ENCODE measurements around the gene NELFB. TPM values are rescaled to one million over a fixed set of nuclear protein-coding genes. Genes with fewer than 3 reads are reported as not detected.

NELFB gene
- total RNA-seq, 1 donor: 47.1 TPM

DNA sequence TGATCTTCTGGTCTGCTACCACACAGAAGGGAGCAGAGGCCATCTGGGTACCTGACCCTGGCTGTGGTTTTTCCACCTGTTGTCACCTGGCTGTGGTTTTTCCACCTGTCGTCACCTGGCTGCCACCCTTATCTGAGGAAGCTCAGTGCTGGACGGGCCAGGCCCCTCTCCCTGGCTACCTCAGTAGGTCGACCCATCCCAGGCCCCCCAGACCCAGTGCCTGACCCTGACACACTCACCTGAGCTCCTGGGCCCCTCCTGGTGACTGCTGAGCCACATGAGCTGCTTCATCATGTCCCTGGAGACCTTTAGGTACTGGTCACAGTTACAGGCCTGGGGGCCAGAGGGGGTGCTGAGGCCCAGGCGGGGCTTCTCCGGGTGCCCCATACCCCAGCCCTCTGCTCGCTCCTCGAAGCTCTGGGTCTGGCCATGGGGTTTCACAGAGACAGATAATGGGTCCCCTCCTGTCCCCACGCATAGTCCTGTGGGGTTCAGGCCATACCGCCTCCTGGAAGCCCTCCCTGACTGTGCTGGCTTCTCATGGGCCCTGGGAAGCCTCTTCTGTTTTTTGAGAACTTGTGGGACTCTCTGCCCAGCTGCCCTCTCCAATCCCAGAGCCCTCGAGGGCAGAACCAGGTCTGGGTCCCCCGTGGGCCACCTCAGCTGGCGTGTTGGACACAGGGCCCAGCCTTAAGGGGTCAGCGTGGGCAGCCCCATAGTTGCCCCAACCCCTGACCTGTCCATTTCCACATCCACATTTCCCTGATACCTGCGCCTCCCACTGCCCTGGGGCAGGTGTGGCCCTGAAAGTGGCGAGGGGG is 54.5 kb downstream of the NELFB start:
- TF ChIP-seq, protein P1, sequence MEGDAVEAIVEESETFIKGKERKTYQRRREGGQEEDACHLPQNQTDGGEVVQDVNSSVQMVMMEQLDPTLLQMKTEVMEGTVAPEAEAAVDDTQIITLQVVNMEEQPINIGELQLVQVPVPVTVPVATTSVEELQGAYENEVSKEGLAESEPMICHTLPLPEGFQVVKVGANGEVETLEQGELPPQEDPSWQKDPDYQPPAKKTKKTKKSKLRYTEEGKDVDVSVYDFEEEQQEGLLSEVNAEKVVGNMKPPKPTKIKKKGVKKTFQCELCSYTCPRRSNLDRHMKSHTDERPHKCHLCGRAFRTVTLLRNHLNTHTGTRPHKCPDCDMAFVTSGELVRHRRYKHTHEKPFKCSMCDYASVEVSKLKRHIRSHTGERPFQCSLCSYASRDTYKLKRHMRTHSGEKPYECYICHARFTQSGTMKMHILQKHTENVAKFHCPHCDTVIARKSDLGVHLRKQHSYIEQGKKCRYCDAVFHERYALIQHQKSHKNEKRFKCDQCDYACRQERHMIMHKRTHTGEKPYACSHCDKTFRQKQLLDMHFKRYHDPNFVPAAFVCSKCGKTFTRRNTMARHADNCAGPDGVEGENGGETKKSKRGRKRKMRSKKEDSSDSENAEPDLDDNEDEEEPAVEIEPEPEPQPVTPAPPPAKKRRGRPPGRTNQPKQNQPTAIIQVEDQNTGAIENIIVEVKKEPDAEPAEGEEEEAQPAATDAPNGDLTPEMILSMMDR (IDR thresholded peaks at IDR 0.05; ENCODE audit: insufficient read depth, low read depth, low read length): no peak
- H3K4me3 ChIP-seq (ENCODE audit: low read depth, low read length): no peak overlapping the region
- DNase-seq (ENCODE audit: low read depth): no peak

DNA sequence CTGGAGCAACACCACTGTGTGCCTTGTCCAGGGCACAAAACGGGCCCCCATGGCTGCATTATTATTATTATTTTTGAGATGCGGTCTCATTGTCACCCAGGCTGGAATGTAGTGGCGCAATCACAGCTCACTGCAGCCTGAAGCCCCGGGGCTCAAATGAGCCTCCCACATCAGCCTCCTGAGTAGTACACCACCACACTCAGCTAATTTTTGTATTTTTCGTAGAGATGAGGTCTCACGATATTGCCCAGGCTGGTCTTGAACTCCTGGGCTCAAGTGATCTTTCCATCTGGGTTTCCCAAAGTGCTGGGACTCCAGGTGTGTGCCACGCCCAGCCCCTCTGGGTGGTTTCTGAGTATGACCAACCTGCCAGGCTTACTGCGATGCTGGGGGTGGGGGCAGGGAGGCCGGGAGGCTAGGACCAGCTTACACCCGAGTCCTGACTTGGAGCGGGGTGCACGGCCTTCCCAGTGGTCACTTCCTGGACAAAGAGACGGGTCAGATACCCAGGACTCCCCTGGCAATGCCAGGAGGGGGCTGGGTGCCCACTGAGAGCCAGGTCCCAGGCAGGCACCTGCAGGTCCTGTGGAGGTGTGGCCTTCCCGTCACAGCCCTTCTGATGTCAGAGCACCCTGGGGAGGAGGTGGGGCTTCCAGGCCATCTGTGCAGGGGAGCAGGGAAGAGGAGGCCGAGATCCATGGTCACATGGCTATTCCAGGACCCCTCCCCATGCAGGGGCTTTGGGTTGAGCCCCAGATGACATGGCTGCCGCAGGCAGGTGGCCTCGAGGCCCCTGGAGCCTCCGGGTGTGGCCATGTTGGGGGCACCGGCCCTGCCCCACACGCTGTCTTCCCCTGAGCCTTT is 55.3 kb downstream of the NELFB start:
- TF ChIP-seq, protein P1 (IDR thresholded peaks at IDR 0.05; ENCODE audit: insufficient read depth, low read depth, low read length): no peak
- no peak for DNase-seq (ENCODE audit: low read depth)
- no peak overlapping the region for H3K4me3 ChIP-seq (ENCODE audit: low read depth, low read length)

DNA sequence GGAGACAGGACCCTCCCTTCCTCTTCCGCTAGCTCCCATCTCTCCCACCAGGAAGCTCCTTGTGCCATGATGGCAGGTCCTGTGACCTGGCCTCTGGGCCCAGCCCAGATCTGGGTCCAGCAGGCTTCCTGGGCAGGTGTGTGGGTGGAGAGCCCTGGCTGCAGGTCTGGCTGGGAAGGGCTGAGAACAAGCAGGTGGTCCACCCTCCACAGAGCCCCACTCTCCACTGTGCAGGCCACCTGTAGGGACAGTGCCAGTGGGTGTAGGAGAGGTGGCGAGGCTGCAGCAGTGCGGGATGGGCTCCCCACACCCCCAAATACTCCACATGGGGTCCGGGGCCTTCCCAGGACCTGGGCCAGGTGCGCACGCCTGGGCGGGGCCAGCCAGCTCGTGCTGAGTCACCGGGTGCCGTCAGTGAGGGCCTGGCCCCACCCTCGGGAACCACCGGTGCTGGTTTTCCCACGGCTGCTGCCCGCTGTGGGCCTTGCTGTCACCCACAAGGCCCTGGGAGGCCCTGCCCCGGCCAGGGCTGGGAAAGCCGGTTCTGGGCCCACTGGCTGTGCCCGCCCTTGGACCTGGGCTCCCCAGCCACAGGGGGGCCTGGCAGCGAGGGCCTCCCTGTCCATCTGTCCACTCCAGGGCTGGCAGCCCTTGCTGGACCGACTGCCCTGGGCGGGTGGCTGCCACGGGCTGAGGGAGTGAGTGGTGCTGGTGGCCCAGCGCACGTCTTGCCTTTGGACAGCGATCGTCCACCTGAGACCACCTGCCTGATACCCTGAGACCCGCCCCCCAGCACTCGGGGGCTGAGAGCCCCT is 56.3 kb downstream of the NELFB start:
- TF ChIP-seq, protein P1 (IDR thresholded peaks at IDR 0.05; ENCODE audit: insufficient read depth, low read depth, low read length): no peak
- DNase-seq (ENCODE audit: low read depth): peak; percentile 27
- no peak overlapping the region for H3K4me3 ChIP-seq (ENCODE audit: low read depth, low read length)

DNA sequence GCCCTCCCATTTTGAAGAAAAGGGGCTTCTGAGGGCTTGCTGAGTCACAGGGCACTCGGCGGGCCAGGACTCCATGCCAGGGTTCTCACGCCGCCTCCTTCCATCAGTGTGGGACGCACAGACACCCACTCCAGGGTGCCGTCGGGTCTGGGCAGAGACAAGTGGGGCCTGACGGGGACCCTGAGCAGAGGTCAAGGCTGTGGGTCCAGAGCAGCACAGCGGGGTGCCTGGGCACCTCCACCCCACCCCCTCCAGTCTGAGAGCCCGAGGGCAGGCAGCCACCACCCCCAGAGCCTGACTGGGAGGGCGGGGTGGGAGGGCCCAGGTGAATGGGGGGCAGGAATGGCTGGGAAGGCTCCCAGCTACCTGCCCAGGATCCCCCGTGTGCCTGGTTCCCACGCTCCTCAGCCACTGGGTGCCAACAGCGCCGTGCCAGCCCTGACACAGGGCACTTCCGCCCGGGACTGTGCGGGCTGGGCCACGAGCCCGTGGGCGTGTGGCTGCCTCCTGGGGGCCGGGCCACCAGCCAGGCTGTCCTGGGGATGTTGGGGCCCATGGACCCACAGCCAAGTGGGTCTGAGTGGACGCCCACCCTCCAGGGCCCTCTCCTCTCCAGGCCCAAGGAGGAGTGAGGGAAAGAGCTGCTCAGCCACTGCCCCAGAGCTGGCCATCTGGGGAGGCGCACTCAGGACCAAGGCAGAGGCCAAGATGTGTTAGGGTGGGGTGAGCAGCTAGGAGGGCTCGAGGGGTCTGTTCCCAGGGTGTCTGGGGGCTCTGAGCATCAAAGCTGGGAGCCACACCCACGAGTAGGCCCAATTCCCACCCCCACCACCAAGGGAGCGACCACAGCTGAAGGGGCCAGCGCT is 57.1 kb downstream of the NELFB start:
- TF ChIP-seq, protein P1 (IDR thresholded peaks at IDR 0.05; ENCODE audit: insufficient read depth, low read depth, low read length): no peak
- H3K4me3 ChIP-seq (ENCODE audit: low read depth, low read length): no peak overlapping the region
- DNase-seq (ENCODE audit: low read depth): no peak

DNA sequence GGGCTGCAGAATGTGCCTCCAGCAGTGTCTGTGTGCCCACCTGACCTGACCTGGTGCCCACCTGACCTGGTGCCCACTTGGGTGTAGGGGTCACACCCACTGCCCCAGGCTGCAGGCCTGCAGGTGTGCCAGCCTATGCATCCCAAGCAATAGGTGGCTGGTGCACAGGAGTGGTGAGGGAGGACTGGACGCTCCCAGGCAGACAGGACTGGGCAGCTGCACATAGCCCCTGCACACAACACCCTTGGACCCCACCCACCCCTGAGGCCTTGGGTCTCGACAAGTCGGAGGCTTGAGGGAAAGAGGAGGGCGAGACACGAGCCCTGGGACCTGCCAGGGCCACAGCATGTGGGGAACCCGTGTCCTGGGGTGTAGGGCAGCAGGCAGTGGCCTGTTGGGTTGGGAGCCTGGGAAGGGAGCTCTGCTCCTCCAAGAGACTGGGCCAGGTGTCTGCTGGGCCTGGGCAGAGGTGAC is 57.8 kb downstream of the NELFB start:
- DNase-seq (ENCODE audit: low read depth): no peak
- no peak overlapping the region for H3K4me3 ChIP-seq (ENCODE audit: low read depth, low read length)
- TF ChIP-seq, protein P1 (IDR thresholded peaks at IDR 0.05; ENCODE audit: insufficient read depth, low read depth, low read length): no peak
